Hematopoietic multipotent progenitor cell (in vitro differentiated cells): ENCODE measurements around the gene PELI1. TPM values are rescaled to one million over a fixed set of nuclear protein-coding genes. Genes with fewer than 3 reads are reported as not detected.
A peak's percentile ranks its signal among the peaks of the same experiment; 100 is the strongest.
"Not testable (repeated sequence)": the region's sequence is repeated elsewhere in the genome, so short reads cannot be mapped to it uniquely, and the experiment has no call there.

Experiments
- DNase-seq, 3 donors: peaks; one replicate each; pipeline ENCODE4 v3.0.0-alpha.2; 2011 to 2015; ENCODE audit warnings: low read depth in 2 of 3, low spot score in 2 of 3
- total RNA-seq: library from RNA; depleted of rRNA; stranded (reverse); fragments of >200 nt; gene quantifications from one replicate; pipeline ENCODE4 v1.2.3, GENCODE V29; 2012

The PELI1 gene
- total RNA-seq, 1 donor: 11.8 TPM

DNA sequence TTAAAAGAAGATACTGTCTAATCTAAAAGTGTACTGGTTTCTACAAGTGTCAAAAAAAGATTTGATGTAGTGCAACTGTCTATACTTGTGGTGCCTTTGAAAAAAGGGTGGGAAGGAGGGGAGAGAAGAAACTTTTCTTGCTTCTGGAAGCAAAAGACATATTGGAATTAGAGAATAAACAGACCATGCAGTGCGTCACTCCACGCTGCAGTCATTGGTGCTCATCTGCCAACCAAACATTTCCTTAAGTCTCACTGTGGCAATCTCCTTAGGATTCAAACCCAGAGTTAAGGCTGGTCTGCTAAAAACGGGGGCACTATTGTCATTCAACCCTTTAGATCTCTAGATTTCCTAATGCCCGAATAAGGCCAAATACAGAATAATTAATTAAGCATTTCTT lies 50.9 kb downstream of the PELI1 start:
- no peak for DNase-seq

DNA sequence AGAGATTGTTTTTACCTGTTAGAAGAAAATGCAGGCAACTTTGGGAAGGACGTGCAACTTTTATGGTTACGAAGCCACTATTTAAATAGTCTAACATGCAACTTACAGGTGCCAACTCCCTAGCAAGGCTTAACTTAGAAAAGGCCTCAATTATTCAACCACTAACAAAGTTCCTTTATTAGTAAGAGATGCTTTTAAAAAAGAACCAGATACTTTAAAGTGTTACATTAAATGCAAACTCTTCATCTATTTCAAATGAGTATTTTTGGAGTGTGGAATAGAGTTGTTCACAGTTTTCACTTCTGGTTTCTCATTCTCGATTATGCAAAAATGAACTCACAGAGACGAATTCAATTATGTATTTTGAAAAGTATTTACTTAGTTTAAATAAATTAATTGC lies 51.7 kb downstream of the PELI1 start:
- no peak for DNase-seq

DNA sequence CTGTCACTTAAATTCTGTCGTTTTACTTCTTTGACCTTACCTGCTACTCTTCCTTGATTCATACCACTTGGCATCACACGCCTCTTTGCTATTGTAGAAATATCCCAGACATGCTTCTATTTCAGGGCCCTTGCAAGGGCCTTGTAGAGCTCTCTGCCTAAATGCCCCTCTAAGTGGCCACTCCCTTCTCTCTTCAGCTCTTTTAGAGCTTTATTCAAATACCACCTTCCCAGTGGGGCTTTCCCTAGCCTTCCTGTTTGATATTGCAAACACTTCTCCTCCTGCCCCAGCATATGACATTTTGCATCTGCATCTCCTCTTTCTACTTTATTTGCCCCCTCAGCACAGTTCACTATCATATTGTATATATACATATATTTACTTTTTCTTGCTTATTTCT lies 54.0 kb downstream of the PELI1 start:
- no peak for DNase-seq

DNA sequence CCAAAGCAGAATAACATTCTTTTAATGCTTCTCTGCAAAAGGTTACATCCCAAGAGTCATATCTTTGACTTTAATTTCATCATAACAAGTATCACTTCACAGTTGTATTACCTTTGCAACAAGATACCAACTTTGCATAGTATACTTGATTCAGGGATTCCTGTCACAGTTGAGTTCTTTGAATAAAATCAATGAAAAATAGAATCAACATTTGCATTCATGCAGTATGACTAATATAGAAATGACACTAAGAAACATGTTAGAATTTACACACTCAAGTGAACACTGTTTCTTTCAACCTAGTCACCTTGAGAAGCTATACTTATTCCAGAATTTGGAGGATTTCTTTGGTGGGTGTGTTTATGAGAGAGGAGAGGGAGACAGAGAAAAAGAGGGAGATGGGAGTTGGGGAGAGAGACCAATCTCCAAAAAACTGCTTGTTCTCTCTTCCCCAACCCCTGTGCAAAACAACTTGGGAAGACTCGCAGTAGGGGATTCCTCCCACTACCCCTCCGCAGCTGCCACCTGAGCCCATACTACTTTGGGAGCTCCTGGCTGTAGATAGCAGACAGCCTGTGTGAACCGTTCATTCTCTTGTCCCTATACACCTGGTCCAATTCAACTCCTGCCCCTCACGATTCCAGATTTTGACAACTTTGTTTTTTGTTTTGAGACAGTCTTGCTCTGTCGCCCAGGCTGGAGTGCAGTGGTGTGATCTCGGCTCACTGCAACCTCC lies 57.7 kb downstream of the PELI1 start:
- no peak for DNase-seq

DNA sequence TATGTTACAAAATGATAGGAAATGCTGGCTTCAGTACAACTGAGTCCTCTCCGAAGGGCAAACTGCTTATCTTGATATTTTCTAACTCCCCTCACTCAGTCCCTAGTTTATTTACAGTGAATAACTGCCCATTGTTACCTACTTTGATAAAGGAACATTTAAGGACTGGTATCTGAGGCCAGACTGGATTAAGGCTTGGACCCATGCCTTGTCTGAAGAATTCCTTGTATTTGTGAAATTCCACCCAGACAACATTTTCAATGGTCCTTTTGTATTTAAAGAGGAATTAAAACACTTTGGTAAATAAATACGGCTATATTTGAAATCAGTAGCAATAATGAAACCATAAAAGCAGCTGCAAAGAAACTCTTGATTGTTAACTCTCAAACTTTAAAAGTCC lies 58.3 kb downstream of the PELI1 start:
- DNase-seq: no peak

DNA sequence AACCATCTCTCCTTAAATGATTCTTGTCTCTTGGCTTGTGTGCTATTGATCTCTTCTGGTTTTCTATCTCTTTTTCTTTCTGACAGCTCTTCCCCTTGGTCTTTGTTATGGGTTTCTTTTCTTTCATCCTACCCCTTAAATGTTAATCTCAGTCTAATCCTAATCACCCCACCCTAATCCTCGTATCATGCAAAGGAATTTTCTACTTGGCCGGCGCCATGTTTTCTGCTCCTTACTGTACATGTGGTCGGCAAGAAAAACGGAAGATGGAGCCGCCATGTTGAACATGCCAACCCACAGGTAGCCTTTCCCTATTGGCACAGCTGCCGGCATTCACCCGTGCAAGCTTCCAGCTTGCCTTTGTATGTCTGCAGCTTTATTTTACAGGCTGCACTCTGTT lies 63.2 kb downstream of the PELI1 start:
- no peak for DNase-seq

DNA sequence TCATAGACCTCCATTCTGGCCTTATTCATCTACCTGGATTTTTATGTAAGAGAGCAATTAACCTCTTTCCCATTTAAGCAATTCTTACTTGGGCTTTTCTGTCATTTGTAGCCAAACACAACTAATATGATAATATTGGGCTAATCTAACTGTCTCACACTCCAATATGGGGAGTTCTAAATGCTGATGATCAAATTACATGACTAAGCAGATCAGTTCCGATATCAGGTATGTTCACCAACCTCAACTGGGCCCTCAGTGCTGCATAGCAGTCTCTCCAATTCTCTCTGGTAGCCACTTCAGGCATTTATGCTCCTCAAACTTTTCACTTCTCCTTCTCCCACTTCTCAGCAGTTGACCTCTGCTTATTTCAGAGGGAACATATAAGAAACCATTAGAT lies 64.0 kb downstream of the PELI1 start:
- DNase-seq: no peak

DNA sequence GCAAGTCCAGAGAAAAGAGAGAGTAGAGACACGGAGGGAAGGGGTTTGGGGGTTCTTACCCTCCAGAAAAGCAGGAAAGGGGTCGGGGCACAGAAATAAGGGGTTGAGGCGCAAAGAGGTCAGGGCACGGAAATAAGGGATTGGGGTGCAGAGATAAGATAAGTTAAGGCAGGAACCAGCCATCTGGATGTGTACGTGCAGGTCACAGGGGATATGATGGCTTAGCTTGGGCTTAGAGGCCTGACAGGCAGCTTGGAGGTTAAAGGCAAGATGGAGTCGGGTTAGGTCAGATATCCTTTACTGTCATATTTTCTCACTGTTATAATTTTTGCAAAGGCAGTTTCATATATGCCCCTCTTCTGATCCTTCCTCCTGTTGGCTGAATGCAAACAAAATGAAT lies 64.5 kb downstream of the PELI1 start:
- DNase-seq: not testable (repeated sequence)

DNA sequence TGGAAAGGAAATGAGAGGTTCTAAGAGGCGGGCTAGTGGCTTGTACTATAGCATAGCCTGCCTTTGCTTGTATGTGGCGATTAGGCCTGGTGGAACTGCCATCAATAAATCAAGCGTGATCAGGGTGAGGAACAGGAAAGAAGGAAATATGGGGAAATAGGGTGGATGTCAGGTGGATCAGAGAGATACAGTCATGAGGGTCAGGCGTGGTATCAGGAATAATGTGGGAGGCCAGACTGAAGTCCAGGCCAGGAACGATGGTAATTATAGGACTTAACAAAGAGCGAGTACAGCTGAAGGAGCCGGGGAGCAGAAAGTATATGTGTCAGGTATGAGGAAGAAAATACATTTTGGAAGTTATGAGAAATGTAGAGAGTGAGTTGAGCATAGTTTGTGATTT lies 67.4 kb downstream of the PELI1 start:
- not testable (repeated sequence) for DNase-seq

DNA sequence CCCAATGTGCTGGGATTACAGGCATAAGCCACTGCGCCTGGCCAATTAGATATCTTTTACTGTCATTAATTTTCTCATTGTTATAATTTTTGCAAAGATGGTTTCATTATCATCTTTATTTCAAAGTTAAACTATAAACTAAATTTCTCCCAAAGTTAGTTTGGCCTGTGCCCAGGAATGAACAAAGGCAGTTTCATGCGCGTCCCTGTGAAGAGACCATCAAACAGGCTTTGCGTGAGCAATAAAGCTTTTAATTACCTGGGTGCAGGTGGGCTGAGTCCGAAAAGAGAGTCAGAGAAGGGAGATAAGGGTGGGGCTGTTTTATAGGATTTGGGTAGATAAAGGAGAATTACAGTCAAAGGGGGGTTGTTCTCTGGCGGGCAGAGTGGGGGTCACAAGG lies 69.6 kb downstream of the PELI1 start:
- DNase-seq: not testable (repeated sequence)

DNA sequence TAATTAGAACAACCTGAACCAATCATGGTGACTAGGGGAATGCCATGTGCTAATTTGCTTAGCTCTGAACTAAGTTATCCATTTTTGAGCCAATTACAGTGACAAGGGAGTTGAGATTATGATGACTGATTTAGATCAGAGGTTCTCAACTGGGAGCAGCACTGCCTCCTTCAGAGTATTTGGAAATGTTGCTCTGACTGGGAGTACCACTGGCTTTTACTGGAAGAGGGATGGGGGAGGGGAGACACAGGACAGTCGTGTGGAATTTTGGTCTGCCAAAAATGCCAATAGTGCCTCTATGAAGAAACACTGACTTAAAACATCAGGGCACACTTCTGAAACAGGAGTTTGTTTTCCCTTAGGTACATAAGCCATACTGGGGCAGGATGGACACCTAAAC lies 76.9 kb downstream of the PELI1 start:
- DNase-seq: no peak

DNA sequence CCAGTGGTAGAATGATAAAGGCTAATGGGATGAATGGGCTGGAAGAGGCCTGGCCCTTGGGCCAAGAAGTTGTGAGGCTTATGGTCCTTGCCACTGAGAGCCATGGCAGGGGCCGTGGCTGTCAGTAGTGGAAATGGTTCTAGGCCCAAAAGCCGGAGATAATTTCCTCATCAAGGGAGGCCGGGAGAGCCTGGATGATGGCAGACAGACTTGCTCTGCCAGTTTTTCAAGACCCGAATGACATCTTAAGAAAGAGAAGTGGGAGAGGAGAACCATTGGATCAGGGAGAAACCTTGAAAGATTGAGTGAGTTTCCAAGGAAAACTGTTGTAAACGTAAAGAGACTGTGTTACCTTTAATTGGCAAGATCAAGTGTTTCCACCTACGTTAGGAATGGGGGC lies 78.7 kb downstream of the PELI1 start:
- DNase-seq: no peak

DNA sequence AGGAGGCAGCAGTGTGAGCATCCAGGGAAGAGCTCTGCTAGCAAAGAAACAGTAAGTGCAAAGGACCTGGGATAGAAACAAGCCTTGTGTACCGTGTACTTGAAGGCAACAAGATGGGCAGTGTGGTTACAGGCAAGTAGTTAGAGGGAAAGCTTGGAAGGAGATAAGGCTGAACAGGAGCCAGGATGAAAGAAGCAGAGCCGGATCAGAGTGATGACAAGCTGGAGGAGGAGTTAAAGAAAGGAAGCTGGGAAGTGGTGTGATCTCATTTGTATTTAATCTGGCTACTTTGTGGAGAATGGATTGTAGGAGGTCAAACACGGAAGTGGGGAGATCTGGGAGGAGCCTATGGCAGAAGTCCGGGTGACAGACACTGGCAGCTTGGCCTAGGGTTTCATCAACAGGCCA lies 80.3 kb downstream of the PELI1 start:
- no peak for DNase-seq

DNA sequence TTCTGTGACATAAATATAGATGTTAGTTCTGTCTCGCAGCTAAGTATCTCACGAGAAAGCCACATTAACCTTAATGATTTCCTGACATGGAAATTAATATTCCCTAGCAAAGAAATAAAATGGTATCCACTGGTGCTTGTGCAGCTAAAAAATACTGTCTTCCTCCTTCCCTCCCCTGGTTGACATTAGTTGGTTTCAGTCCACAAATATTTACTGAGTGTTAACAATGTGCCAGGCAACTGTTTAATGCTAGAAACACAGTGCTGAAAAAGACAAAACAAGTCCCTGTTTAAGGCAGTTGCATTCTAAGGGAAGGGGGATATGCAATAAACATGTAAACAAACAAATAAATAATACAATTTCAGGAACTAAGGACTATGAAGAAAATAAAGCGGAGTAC lies 80.8 kb downstream of the PELI1 start:
- no peak for DNase-seq

DNA sequence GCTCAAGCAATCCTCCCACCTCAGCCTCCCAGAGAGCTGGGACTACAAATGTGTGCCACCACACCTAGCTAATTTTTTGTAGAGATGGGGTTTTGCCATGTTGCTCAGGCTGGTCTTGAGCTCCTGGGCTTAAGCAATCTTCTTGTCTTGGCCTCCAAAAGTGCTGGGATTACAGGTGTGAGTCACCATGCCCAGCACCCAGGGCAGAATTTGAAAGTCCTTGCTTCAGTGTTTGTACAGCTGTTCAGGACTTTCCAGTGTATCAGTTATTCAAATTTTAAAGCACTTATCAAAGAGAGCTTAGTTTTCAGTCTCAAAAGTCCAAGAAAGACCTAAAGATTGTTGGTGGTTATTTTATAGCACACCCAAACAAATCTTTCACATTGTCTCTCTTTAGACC lies 81.4 kb downstream of the PELI1 start:
- DNase-seq: no peak

DNA sequence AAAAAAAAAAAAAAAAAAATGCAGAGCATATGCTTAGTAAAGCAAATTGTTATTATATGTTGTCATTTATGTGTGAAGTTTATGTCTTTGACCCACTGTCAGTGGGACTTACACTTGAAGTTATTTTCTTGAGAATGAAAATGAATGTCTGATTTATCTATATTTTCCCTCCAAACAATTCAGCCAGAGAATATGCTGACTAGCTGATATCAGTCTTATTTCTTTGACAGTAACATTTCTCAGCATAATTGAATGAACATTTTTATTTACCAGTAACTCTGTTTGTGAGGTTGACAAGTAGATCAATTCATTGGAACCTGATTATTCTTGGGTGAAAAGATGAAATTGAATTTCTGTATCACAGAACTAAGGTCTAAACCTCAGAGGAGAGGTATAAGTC lies 85.0 kb downstream of the PELI1 start:
- DNase-seq: no peak

DNA sequence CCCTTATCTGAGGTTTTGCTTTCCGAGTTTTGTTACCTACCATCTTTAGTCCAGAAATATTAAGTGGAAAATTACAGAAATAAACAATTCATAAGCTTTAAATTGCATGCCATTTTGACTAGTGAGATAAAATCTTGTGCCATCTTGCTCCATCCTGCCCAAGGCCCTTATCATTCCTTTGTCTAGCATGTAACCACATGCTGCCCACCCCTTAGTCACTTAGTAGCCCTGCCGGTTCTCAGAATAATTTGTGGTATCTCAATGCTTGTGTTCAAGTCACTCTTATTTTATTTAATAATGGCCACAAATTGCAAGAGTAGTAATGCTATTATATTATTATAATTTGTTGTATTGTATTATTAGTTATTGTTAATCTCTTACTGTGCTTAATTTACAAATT lies 88.2 kb downstream of the PELI1 start:
- DNase-seq: peak in 1 of 3 donors; percentile 16

DNA sequence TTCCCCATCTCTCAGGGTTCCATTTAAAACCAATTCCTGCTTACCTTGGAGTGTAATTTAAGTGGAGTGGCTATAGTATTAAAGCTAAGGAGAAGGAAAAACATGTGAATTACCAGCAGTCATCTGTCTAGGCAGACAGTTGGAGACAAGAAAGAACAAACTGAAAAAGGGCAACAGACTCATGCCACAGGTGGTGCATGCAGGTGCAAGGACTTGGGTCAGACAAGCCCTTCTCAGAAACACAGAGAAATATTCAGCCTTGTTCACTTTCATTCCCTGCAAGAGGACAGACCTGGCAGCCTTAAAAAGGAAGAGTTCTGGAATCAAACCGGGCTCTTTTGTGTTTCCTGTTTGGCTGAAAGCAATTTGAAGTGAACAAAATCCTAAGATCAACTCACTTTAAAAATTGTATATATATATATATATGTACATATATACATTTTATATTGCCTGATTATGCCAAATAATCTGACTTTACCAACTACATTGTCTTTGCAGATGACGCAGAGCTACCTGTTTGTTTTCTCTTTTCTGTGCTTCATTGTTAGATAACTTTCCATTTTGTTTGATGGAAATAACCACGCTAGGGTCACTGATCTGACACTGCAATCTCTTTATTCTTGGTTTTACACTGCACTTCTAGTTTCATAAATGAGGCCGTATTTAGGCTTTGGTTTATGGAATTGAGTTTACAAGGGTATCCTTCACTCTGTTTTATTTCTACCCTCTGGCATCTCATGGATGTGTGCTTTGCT lies 89.9 kb downstream of the PELI1 start:
- DNase-seq: no peak

DNA sequence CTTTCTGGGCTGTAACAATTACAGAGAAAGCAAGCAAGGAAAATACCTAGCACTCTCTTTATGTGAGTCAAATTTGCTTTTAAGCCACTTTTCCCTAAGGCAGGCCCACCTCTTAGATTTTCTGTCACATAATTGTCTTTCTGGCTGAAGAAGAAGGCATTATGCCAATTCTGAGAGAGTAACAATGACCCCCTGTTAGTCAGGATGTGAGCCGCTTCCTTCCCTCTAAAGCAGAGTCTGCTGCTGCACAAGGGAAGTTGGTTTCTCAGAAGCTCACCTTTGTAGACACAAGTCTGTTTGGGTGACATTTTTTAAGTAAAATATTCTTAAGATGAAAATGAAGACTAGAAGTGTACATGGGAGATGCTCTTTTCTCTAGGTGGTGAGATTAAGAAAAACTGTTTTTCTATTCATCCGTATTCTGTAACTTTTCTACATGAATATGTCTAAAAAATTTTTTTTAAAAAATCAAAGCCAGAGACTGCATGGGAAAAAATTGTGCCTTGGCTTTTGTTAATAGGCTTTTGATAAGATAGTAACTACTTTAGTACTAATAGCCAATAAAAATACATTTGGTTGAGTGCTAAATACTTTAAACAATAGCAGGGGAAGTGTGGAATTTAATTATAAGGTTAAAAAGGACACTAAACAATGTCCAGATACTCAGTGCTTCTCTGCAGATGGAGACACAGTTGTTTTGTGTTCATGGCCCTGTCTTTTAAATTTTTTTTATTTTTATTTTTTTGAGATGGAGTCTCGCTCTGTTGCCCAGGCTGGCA lies 91.6 kb downstream of the PELI1 start:
- peak in 2 of 3 donors; percentile 19 to 52 for DNase-seq

DNA sequence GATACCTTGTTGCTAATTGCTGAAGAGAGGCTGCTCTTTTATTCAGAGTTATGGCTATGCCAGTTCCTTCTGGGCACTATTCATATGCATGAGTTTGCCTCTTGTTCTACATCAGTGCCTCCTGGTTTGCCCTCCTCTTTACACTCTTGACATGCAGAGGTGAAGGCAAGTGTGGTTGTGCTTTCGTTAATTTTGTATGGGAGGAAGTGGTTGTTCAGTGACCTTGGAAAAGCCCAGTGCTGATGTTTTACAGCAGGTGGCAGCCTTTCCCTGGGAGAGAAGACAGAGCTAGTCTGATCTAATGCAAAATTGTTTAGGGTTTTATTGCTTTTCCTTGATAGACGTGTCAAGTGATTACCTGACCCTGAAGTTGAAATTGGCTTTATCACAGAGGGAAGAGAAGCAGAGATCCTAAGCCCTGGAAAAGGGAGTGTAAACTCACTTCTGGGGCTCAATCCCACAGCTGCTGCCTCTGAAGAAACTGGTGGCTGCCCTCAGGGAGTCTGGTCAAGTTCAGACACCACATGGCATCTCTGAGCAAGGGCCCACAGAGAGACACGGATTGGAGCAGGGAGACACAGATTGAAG lies 94.5 kb downstream of the PELI1 start:
- DNase-seq: peak; percentile 38 to 85 (median 72)

DNA sequence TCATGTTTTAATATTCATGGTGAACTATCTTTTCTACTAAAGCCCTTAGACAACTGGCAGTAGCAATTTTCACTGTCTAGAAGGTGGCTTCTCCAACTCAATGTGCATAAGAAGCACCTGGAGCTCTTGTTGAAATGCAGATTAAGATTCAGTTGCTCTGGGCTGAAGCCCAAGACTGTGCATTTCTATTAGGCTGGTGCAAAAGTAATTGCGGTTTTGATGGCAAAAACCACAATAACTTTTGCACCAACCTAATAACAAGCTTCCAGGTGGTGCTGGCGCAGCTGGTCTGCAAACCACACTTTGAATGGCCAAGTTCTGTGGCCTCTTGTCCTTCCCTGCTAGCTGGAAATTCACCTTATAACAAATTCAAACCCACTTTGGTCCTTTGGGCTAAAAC lies 98.3 kb downstream of the PELI1 start:
- DNase-seq: no peak
